ENCODE results near the gene DBI. TPM values are rescaled to one million over a fixed set of nuclear protein-coding genes. Genes with fewer than 3 reads are reported as not detected.

Gene DBI
- total and polyA plus RNA-seq, 2 experiments from 2014 or later = 171 to 873 TPM

DNA sequence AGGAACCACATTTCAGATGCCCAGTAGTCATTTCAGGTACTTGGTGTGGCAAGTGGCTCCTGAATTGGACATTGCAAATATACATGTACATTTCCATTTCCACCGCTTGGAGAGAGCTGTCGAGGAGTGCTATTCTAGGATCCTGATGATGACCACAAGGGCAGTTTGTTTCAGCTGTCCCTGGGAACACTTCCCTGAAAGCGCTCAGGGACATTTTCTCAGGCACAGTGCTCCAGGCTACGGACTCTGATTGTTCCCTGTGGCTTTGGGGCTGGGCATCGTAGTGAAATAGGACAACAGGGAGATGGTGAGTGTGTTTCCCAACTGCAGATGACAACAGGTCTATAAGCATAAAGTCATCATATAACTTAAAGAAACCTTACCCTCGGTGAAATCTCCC lies 3.1 kb downstream of the DBI start:
- H3K27ac ChIP-seq (ENCODE audit: low read depth) = no peak overlapping the region
- no peak for TF ChIP-seq EZH2phosphoT487 (IDR thresholded peaks at IDR 0.05; ENCODE audit: unreplicated experiment)
- no peak for TF ChIP-seq ETS1 (IDR thresholded peaks at IDR 0.05)
- no peak for TF ChIP-seq ZNF331 (CRISPR knock-in tag; IDR thresholded peaks at IDR 0.05; ENCODE audit: low read depth)
- no peak for TF ChIP-seq JUNB (IDR thresholded peaks at IDR 0.05; ENCODE audit: unreplicated experiment)
- TF ChIP-seq, protein P1, sequence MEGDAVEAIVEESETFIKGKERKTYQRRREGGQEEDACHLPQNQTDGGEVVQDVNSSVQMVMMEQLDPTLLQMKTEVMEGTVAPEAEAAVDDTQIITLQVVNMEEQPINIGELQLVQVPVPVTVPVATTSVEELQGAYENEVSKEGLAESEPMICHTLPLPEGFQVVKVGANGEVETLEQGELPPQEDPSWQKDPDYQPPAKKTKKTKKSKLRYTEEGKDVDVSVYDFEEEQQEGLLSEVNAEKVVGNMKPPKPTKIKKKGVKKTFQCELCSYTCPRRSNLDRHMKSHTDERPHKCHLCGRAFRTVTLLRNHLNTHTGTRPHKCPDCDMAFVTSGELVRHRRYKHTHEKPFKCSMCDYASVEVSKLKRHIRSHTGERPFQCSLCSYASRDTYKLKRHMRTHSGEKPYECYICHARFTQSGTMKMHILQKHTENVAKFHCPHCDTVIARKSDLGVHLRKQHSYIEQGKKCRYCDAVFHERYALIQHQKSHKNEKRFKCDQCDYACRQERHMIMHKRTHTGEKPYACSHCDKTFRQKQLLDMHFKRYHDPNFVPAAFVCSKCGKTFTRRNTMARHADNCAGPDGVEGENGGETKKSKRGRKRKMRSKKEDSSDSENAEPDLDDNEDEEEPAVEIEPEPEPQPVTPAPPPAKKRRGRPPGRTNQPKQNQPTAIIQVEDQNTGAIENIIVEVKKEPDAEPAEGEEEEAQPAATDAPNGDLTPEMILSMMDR (conservative IDR thresholded peaks at IDR 0.05; ENCODE audit: low read depth in 2 of 2) = no peak
- no peak for TF ChIP-seq STAT1 (IDR thresholded peaks at IDR 0.05; ENCODE audit: unreplicated experiment)
- no peak for TF ChIP-seq POLR2AphosphoS5 (IDR thresholded peaks at IDR 0.05; ENCODE audit: low read depth)
- no peak for TF ChIP-seq NANOG (IDR thresholded peaks at IDR 0.05; ENCODE audit: borderline replicate concordance)
- no peak for TF ChIP-seq CREB1 (CRISPR knock-in tag; IDR thresholded peaks at IDR 0.05; ENCODE audit: low read depth)
- no peak for TF ChIP-seq ZNF114 (CRISPR knock-in tag; IDR thresholded peaks at IDR 0.05)
- TF ChIP-seq REST (IDR thresholded peaks at IDR 0.05; ENCODE audit: unreplicated experiment) = no peak
- no peak for TF ChIP-seq ZNF462 (CRISPR knock-in tag; IDR thresholded peaks at IDR 0.05)
- TF ChIP-seq EZH2 (IDR thresholded peaks at IDR 0.05; ENCODE audit: low read depth, unreplicated experiment) = no peak
- H3K36me3 Mint-ChIP-seq (ENCODE audit: low read depth) = peaks cover 64% of the 10 kb centered on the region

More for the DNA sequence above, 3.1 kb downstream of the DBI start:
- Histone ChIP-seq H3K4me2 (no peak overlapping the region), H3F3A (replicated peaks; ENCODE audit: low read depth) (no peaks in the 10 kb centered on the region), H3K36me3 (ENCODE audit: insufficient read depth) (peaks cover 49% of the 10 kb centered on the region), H3K27me3 (ENCODE audit: insufficient read depth) (no peaks in the 10 kb centered on the region), H2AFZ (no peak overlapping the region), H3K4me1 (ENCODE audit: insufficient read depth) (peaks cover 4% of the 10 kb centered on the region; the same call in 1 of the 2 replicates), H3K4me3 (no peak overlapping the region), H3K79me2 (replicated peaks; ENCODE audit: insufficient read depth) (peaks cover 36% of the 10 kb centered on the region), H4K20me1 (replicated peaks; ENCODE audit: insufficient read depth) (peaks cover 18% of the 10 kb centered on the region), H3K9me2 (ENCODE audit: insufficient read depth) (no peaks in the 10 kb centered on the region)
- Mint-ChIP-seq H3K4me1 (peaks cover 16% of the 10 kb centered on the region), H3K9me3 (peaks cover 6% of the 10 kb centered on the region), H3K4me3 (no peak overlapping the region), H3K27me3 (ENCODE audit: insufficient read depth, low read depth, poor library complexity) (peaks cover 12% of the 10 kb centered on the region), H3K27ac (no peak overlapping the region)
- ATAC-seq (no peak), DNase-seq (ENCODE audit: low spot score) (no peak)

Measured in GM23338 (cell line).